ENCODE data around the gene YKT6.

- TF ChIP-seq, protein P1, sequence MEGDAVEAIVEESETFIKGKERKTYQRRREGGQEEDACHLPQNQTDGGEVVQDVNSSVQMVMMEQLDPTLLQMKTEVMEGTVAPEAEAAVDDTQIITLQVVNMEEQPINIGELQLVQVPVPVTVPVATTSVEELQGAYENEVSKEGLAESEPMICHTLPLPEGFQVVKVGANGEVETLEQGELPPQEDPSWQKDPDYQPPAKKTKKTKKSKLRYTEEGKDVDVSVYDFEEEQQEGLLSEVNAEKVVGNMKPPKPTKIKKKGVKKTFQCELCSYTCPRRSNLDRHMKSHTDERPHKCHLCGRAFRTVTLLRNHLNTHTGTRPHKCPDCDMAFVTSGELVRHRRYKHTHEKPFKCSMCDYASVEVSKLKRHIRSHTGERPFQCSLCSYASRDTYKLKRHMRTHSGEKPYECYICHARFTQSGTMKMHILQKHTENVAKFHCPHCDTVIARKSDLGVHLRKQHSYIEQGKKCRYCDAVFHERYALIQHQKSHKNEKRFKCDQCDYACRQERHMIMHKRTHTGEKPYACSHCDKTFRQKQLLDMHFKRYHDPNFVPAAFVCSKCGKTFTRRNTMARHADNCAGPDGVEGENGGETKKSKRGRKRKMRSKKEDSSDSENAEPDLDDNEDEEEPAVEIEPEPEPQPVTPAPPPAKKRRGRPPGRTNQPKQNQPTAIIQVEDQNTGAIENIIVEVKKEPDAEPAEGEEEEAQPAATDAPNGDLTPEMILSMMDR (optimal IDR thresholded peaks at IDR 0.05 in 1 of 3, IDR thresholded peaks at IDR 0.05 in 1 of 3, conservative IDR thresholded peaks at IDR 0.05 in 1 of 3; ENCODE audit: extremely low read depth in 1 of 3, insufficient read depth in 2 of 3, low read length in 3 of 3), result no peak
- TF ChIP-seq EZH2 (IDR thresholded peaks at IDR 0.05; ENCODE audit: low read length), result no peak
Measured at GRCh38 chr7:44151956-44152355, 48.8 kb upstream of the YKT6 start.

Data from keratinocyte (primary cell).